ENCODE measurements around the gene CEP126. TPM values are rescaled to one million over a fixed set of nuclear protein-coding genes. Genes with fewer than 3 reads are reported as not detected.
"Not testable (repeated sequence)": the region's sequence is repeated elsewhere in the genome, so short reads cannot be mapped to it uniquely, and the experiment has no call there.

Gene CEP126
- total RNA-seq, 1 donor from 2014 or later: 0.53 TPM

DNA sequence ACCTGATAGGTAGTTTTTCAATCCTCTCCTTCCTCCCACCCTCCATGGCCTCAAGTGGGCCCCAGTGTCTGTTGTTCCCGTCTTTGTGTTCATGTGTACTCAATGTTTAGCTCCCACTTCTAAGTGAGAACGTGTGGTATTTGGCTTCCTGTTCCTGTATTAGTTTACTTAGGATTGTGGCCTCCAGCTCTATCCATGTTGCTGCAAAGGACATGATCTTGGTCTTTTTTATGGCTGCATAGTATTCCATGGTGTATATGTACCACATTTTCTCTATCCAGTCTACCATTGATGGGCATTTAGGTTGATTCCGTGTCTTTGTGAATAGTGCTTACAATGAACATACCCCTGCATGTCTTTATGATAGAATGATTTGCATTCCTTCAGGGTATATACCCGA is 78.4 kb downstream of the CEP126 start:
- Histone ChIP-seq H3K4me3 (ENCODE audit: low read depth, low read length) (no peak overlapping the region), H3K36me3 (ENCODE audit: control insufficient read depth, insufficient read depth, low read length) (no peaks in the 10 kb centered on the region), H3K27me3 (ENCODE audit: control insufficient read depth, insufficient read depth, low read length) (no peaks in the 10 kb centered on the region)
- FAIRE-seq (no peak), DNase-seq (ENCODE audit: low read depth) (no peak)
- TF ChIP-seq, protein P1, sequence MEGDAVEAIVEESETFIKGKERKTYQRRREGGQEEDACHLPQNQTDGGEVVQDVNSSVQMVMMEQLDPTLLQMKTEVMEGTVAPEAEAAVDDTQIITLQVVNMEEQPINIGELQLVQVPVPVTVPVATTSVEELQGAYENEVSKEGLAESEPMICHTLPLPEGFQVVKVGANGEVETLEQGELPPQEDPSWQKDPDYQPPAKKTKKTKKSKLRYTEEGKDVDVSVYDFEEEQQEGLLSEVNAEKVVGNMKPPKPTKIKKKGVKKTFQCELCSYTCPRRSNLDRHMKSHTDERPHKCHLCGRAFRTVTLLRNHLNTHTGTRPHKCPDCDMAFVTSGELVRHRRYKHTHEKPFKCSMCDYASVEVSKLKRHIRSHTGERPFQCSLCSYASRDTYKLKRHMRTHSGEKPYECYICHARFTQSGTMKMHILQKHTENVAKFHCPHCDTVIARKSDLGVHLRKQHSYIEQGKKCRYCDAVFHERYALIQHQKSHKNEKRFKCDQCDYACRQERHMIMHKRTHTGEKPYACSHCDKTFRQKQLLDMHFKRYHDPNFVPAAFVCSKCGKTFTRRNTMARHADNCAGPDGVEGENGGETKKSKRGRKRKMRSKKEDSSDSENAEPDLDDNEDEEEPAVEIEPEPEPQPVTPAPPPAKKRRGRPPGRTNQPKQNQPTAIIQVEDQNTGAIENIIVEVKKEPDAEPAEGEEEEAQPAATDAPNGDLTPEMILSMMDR (IDR thresholded peaks at IDR 0.05; ENCODE audit: insufficient read depth, low read length, severe bottlenecking): no peak

DNA sequence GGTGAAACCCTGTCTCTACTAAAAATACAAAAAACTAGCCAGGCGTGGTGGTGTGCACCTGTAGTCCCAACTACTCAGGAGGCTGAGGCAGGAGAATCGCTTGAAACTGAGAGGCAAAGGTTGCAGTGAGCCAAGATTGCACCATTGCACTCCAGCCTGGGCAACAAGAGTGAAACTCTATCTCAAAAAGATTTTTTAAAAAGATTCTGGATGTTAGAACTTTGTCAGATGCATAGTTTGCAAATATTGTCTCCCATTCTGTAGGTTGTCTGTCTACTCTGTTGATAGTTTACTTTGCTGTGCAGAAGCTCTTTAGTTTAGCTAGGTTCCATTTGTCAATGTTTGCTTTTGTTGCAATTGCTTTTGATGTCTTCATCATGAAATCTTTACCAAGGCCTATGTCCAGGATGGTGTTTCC is 79.3 kb downstream of the CEP126 start:
- not testable (repeated sequence) for DNase-seq (ENCODE audit: low read depth); H3K4me3 ChIP-seq (ENCODE audit: low read depth, low read length); H3K36me3 ChIP-seq (ENCODE audit: control insufficient read depth, insufficient read depth, low read length); H3K27me3 ChIP-seq (ENCODE audit: control insufficient read depth, insufficient read depth, low read length); FAIRE-seq

DNA sequence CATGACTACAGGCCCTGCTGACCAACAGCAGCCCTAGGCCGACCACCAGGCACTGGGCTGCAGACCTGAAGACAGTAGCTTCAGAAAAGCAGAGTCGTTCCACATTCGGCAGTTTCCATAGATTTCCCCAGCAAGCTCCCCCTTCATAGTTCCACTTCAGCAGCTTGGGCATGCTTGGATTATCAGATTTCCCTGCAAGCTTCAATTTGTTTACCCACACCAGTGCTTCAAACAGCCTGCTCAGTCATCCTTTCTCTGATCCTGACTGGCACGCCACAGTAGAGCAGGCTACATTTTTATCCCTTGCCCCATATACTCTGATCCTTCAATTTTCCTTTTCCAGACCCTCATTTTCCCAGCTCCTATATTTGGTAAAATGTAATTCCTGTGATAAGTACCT is 81.3 kb downstream of the CEP126 start:
- Histone ChIP-seq H3K4me3 (ENCODE audit: low read depth, low read length) (no peak overlapping the region), H3K27me3 (ENCODE audit: control insufficient read depth, insufficient read depth, low read length) (no peaks in the 10 kb centered on the region), H3K36me3 (ENCODE audit: control insufficient read depth, insufficient read depth, low read length) (no peaks in the 10 kb centered on the region)
- FAIRE-seq (no peak), DNase-seq (ENCODE audit: low read depth) (no peak)
- TF ChIP-seq, protein P1 (IDR thresholded peaks at IDR 0.05; ENCODE audit: insufficient read depth, low read length, severe bottlenecking): no peak

DNA sequence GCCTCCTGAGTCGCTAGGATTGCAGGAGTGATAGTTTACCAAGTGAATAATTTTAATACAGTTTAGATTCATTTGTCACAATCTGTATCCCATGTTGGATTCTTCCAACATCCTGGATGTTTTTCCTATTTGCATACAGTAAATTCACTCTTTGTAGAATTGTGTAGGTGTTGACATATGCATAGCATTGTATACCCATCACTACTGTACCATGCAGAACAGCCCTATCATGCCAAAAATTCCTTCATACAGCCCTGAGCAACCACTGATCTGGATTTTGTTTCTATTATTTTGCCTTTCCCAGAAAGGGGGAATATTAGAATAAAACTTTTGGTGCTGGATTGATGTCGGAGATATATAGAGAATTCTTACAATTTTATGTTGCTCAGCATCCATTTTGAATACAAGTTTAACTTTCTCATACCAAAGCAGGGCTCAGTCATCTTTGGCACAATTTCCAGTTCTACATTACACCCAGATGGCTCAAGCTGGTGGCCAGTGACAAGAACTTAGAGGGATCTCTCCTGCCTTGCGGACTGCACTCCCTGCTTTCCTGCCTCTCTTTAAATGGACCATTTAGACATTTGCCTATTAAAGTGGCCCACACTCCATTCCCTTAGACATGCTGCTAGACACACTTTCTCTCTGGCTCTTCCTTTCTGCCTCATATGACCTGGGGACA is 87.0 kb downstream of the CEP126 start:
- FAIRE-seq: no peak
- no peaks in the 10 kb centered on the region for H3K36me3 ChIP-seq (ENCODE audit: control insufficient read depth, insufficient read depth, low read length)

DNA sequence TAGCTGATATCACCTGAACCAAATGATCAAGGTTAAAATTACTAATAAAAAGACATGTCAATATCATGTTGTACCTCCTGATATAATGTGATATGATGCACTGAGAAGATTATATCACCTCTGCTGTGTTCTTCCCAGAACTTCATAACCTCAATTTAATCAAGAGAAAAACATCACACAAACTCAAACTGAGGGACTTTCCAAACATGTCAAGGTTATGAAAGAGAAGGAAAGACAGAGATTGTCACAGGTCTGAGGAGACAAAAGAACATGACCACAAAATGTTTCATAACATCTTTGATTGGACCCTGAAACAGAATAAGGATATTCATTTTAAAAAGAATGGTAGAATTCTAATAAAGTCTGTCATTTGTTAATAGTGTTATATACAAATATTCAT is 89.4 kb downstream of the CEP126 start:
- Histone ChIP-seq H3K27me3 (ENCODE audit: control insufficient read depth, insufficient read depth, low read length) (no peaks in the 10 kb centered on the region), H3K36me3 (ENCODE audit: control insufficient read depth, insufficient read depth, low read length) (no peaks in the 10 kb centered on the region), H3K4me3 (ENCODE audit: low read depth, low read length) (no peak overlapping the region)
- TF ChIP-seq, protein P1 (IDR thresholded peaks at IDR 0.05; ENCODE audit: insufficient read depth, low read length, severe bottlenecking): no peak
- no peak for DNase-seq (ENCODE audit: low read depth)
- no peak for FAIRE-seq

More for the DNA sequence above, 87.0 kb downstream of the CEP126 start:
- TF ChIP-seq, protein P1 (IDR thresholded peaks at IDR 0.05; ENCODE audit: insufficient read depth, low read length, severe bottlenecking): no peak
- DNase-seq (ENCODE audit: low read depth): no peak
- Histone ChIP-seq H3K4me3 (ENCODE audit: low read depth, low read length) (no peak overlapping the region), H3K27me3 (ENCODE audit: control insufficient read depth, insufficient read depth, low read length) (no peaks in the 10 kb centered on the region)

DNA sequence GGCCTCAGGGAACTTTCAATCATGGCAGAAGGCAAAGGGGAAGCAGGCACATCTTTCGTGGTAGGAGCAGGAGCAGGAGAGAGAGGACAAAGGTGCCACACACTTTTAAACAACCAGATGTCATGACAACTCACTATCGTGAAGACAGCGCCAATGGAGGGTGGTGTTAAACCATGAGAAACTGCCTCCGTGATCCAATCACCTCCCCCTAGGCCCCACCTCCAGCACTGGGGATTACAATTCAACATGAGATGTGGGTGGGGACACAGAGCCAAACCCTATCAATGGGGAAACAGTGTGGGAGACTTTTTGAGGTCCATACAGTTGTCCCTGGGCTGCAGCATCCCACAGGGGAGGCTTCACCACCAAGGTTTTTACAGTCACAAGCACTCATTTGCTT is 90.5 kb downstream of the CEP126 start:
- H3K27me3 ChIP-seq (ENCODE audit: control insufficient read depth, insufficient read depth, low read length): no peaks in the 10 kb centered on the region
- FAIRE-seq: no peak

More for the DNA sequence above, 90.5 kb downstream of the CEP126 start:
- no peaks in the 10 kb centered on the region for H3K36me3 ChIP-seq (ENCODE audit: control insufficient read depth, insufficient read depth, low read length)
- TF ChIP-seq, protein P1 (IDR thresholded peaks at IDR 0.05; ENCODE audit: insufficient read depth, low read length, severe bottlenecking): no peak
- DNase-seq (ENCODE audit: low read depth): no peak
- no peak overlapping the region for H3K4me3 ChIP-seq (ENCODE audit: low read depth, low read length)
